H1 (cell line): ENCODE measurements around the gene MACROD2. TPM values are rescaled to one million over a fixed set of nuclear protein-coding genes. Genes with fewer than 3 reads are reported as not detected.

Source experiments
- CTCF ChIA-PET: fragments of 300-600 bp; sonication (Branson Sonifier 250); formaldehyde crosslinking; loops from one replicate; lab custom pipeline; 2021; ENCODE audit not compliant: partially characterized antibody; lab: Charles Lee
- POLR2A ChIA-PET: fragments of 300-600 bp; sonication (Branson Sonifier 250); formaldehyde crosslinking; loops from one replicate; lab custom pipeline; 2021; ENCODE audit warnings: inconsistent platforms; ENCODE audit not compliant: partially characterized antibody; lab: Charles Lee
- DNase-seq, 2 experiments: peaks; one replicate each; pipeline versions ENCODE4 v3.0.0 to v3.0.0-alpha.2; 2010 to 2022; ENCODE audit warnings: low spot score in 2 of 2, low read depth in 1 of 2, mixed read lengths in 1 of 2
- FAIRE-seq: peaks from 2 replicates; lab custom pipeline; 2011; peaks lifted over from hg19 to GRCh38; lab: Jason Lieb, UNC
- H2AFZ ChIP-seq: 2 replicates; pipeline ENCODE4 v1.8.1; 2012; ENCODE audit warnings: low read length, inconsistent platforms
- H2AK5ac ChIP-seq: 2 replicates; pipeline ENCODE4 v1.6.1; 2013; ENCODE audit warnings: low read depth, low read length
- H2BK120ac ChIP-seq: replicated peaks from 2 replicates; pipeline ENCODE3; 2013; ENCODE audit warnings: low read depth, low read length, inconsistent platforms
- H2BK12ac ChIP-seq: 2 replicates; pipeline ENCODE4 v1.6.1; 2013; ENCODE audit warnings: low read depth, low read length
- H2BK15ac ChIP-seq: 2 replicates; pipeline ENCODE4 v1.6.1; 2013; ENCODE audit warnings: low read length
- H2BK20ac ChIP-seq: 2 replicates; pipeline ENCODE4 v1.6.1; 2013; ENCODE audit warnings: low read length
- H2BK5ac ChIP-seq: 2 replicates; pipeline ENCODE4 v1.6.1; 2013; ENCODE audit warnings: low read depth, low read length
- H3K14ac ChIP-seq: 2 replicates; pipeline ENCODE4 v1.6.1; 2013; ENCODE audit warnings: inconsistent platforms; ENCODE audit not compliant: insufficient read length
- H3K18ac ChIP-seq: 2 replicates; pipeline ENCODE4 v1.6.1; 2013; ENCODE audit warnings: low read length; ENCODE audit errors: extremely low read depth
- H3K23ac ChIP-seq: 2 replicates; pipeline ENCODE4 v1.6.1; 2013; ENCODE audit warnings: inconsistent platforms; ENCODE audit not compliant: insufficient read length
- H3K23me2 ChIP-seq: 2 replicates; pipeline ENCODE4 v1.6.1; 2013; ENCODE audit warnings: low read depth, low read length
- H3K27ac ChIP-seq: 2 replicates; pipeline ENCODE4 v1.6.1; 2011; ENCODE audit warnings: low read depth, low read length, inconsistent platforms
- H3K27me3 ChIP-seq, 4 experiments: replicated peaks in 1 of 4; 1 replicate in 1 of 4; 2 replicates in 3 of 4; pipeline versions ENCODE4 v1.6.1 to v1.8.1; 2011 to 2013; ENCODE audit warnings: low read length in 3 of 4, mild to moderate bottlenecking in 3 of 4, inconsistent platforms in 2 of 4, mixed read lengths in 2 of 4, moderate library complexity in 1 of 4; ENCODE audit not compliant: control insufficient read depth in 3 of 4, insufficient read depth in 3 of 4; ENCODE audit errors: extremely low read depth in 1 of 4
- H3K36me3 ChIP-seq, 4 experiments: 2 replicates each; pipeline versions ENCODE4 v1.6.1 to v1.8.1; 2011 to 2013; ENCODE audit warnings: mild to moderate bottlenecking in 4 of 4, low read length in 3 of 4, moderate library complexity in 2 of 4, control low read depth in 1 of 4, inconsistent platforms in 1 of 4; ENCODE audit not compliant: insufficient read depth in 4 of 4, control insufficient read depth in 2 of 4
- H3K4ac ChIP-seq: replicated peaks from 2 replicates; pipeline ENCODE3; 2013; ENCODE audit warnings: low read length, low read depth, mixed read lengths, inconsistent platforms; ENCODE audit not compliant: insufficient read length
- H3K4me1 ChIP-seq, 4 experiments: replicated peaks in 1 of 4; 1 replicate in 1 of 4; 2 replicates in 3 of 4; pipeline versions ENCODE4 v1.6.1 to v1.8.1; 2011 to 2013; ENCODE audit warnings: low read length in 3 of 4, inconsistent platforms in 2 of 4, mixed read lengths in 1 of 4; ENCODE audit not compliant: insufficient read depth in 4 of 4, control insufficient read depth in 3 of 4
- H3K4me2 ChIP-seq, 2 experiments: 2 replicates each; pipeline versions ENCODE4 v1.6.1 to v1.8.1; 2011 to 2013; ENCODE audit warnings: low read depth in 2 of 2, low read length in 2 of 2, control low read depth in 1 of 2, inconsistent platforms in 1 of 2, mild to moderate bottlenecking in 1 of 2; ENCODE audit not compliant: insufficient read depth in 1 of 2
- H3K4me3 ChIP-seq, 4 experiments: fragments of 200-600, 300-600 bp in 1 of 4; sonication (generic), shearing (Covaris generic), sonication (Bioruptor Twin) in 1 of 4; 2 replicates each; pipeline versions ENCODE4 v1.5.1 to v1.8.1; 2011 to 2016; ENCODE audit warnings: low read length in 4 of 4, low read depth in 3 of 4, control low read depth in 2 of 4, inconsistent platforms in 2 of 4, mild to moderate bottlenecking in 2 of 4, mixed read lengths in 1 of 4, moderate library complexity in 1 of 4; ENCODE audit not compliant: insufficient read depth in 2 of 4; ENCODE audit errors: extremely low read depth in 1 of 4
- H3K56ac ChIP-seq: replicated peaks from 2 replicates; pipeline ENCODE3; 2013; ENCODE audit warnings: low read depth, mild to moderate bottlenecking, mixed read lengths, low read length, inconsistent platforms; ENCODE audit not compliant: insufficient read length
- H3K79me1 ChIP-seq: 2 replicates; pipeline ENCODE4 v1.6.1; 2013; ENCODE audit warnings: low read depth, low read length, control low read depth
- H3K79me2 ChIP-seq, 2 experiments: 2 replicates each; pipeline versions ENCODE4 v1.6.1 to v1.8.1; 2012 to 2013; ENCODE audit warnings: low read length in 2 of 2, mild to moderate bottlenecking in 2 of 2, inconsistent platforms in 1 of 2; ENCODE audit not compliant: insufficient read depth in 2 of 2, control insufficient read depth in 1 of 2
- H3K9ac ChIP-seq, 4 experiments: replicated peaks in 1 of 4; 1 replicate in 1 of 4; 2 replicates in 3 of 4; pipeline versions ENCODE4 v1.6.1 to v1.8.1; 2011 to 2013; ENCODE audit warnings: low read depth in 3 of 4, low read length in 3 of 4, control low read depth in 2 of 4, mild to moderate bottlenecking in 2 of 4, moderate library complexity in 2 of 4, inconsistent platforms in 1 of 4; ENCODE audit errors: extremely low read depth in 1 of 4
- H3K9me3 ChIP-seq, 2 experiments: 2 replicates each; pipeline versions ENCODE4 v1.6.1 to v1.8.1; 2012 to 2013; ENCODE audit warnings: mild to moderate bottlenecking in 2 of 2, moderate library complexity in 2 of 2, control low read depth in 1 of 2, inconsistent platforms in 1 of 2, low read depth in 1 of 2, low read length in 1 of 2, mixed read lengths in 1 of 2; ENCODE audit not compliant: insufficient read depth in 2 of 2
- H4K20me1 ChIP-seq, 2 experiments: replicated peaks in 1 of 2; 2 replicates each; pipeline versions ENCODE3 to v1.8.1; 2011 to 2013; ENCODE audit warnings: inconsistent platforms in 2 of 2, low read length in 2 of 2, mild to moderate bottlenecking in 1 of 2; ENCODE audit not compliant: insufficient read depth in 2 of 2, control insufficient read depth in 1 of 2
- H4K5ac ChIP-seq: 2 replicates; pipeline ENCODE4 v1.6.1; 2013; ENCODE audit warnings: low read length, low read depth, mixed read lengths, inconsistent platforms; ENCODE audit not compliant: insufficient read length
- H4K8ac ChIP-seq: 2 replicates; pipeline ENCODE4 v1.8.0; 2013; ENCODE audit warnings: mild to moderate bottlenecking, moderate library complexity, low read length, inconsistent platforms; ENCODE audit not compliant: insufficient read depth; ENCODE audit errors: extremely low read depth
- H4K91ac ChIP-seq: replicated peaks from 2 replicates; pipeline ENCODE3; 2013; ENCODE audit warnings: low read length, mixed read lengths, inconsistent platforms; ENCODE audit not compliant: insufficient read length
- BACH1 ChIP-seq: IDR thresholded peaks from 2 replicates; pipeline ENCODE4 v1.6.1; 2012; ENCODE audit warnings: low read length, improper control_type of control experiment
- EGR1 ChIP-seq: IDR thresholded peaks from 2 replicates; pipeline ENCODE4 v1.6.1; 2011; ENCODE audit warnings: low read depth, low read length, borderline replicate concordance
- EP300 ChIP-seq, 2 experiments: IDR thresholded peaks; 1 replicate in 1 of 2; 2 replicates in 1 of 2; pipeline ENCODE4 v1.6.1; 2011 to 2012; ENCODE audit warnings: low read depth in 2 of 2, low read length in 2 of 2, mild to moderate bottlenecking in 2 of 2, borderline replicate concordance in 1 of 2, inconsistent platforms in 1 of 2, moderate library complexity in 1 of 2
- FOSL1 ChIP-seq: IDR thresholded peaks from 2 replicates; pipeline ENCODE4 v1.6.1; 2011; ENCODE audit warnings: mild to moderate bottlenecking, low read depth, low read length, moderate library complexity; ENCODE audit not compliant: insufficient read depth
- KDM1A ChIP-seq: fragments of 200-600, 300-600 bp; sonication (generic); IDR thresholded peaks from 2 replicates; pipeline ENCODE4 v1.7.1; 2016; ENCODE audit warnings: mild to moderate bottlenecking, low read length, borderline replicate concordance
- KDM4A ChIP-seq: IDR thresholded peaks from one replicate; pipeline ENCODE4 v1.7.1; 2012; ENCODE audit warnings: low read depth, mild to moderate bottlenecking, moderate library complexity, low read length, inconsistent platforms; ENCODE audit not compliant: severe bottlenecking
- MAFK ChIP-seq: IDR thresholded peaks from 2 replicates; pipeline ENCODE4 v1.6.1; 2012; ENCODE audit warnings: low read depth, mild to moderate bottlenecking, improper control_type of control experiment, low read length
- NANOG ChIP-seq: IDR thresholded peaks from 2 replicates; pipeline ENCODE4 v1.6.1; 2011; ENCODE audit warnings: low read length, low read depth, mild to moderate bottlenecking, inconsistent platforms; ENCODE audit not compliant: insufficient read depth, poor library complexity, severe bottlenecking
- POU5F1 ChIP-seq: IDR thresholded peaks from 2 replicates; pipeline ENCODE4 v1.6.1; 2011; ENCODE audit warnings: low read depth, mild to moderate bottlenecking, low read length, moderate library complexity
- RNF2 ChIP-seq: fragments of 200-900, 300-1000 bp; sonication (generic); IDR thresholded peaks from 2 replicates; pipeline ENCODE4 v1.7.1; 2016; ENCODE audit warnings: borderline replicate concordance, low read depth, mild to moderate bottlenecking, antibody characterized with exemption, low read length; ENCODE audit not compliant: poor library complexity, severe bottlenecking; ENCODE audit errors: missing control alignments
- SP4 ChIP-seq: IDR thresholded peaks from 2 replicates; pipeline ENCODE4 v1.6.1; 2012; ENCODE audit warnings: low read length, inconsistent platforms
- whole genome bisulfite sequencing, 2 experiments: shearing (Covaris generic) in 1 of 2; methylation state at CpG; one replicate each; pipeline versions ENCODE4 v1.1.6 to v1.1.7; 2013 to 2015; ENCODE audit warnings: low lambda C conversion rate in 2 of 2, mixed read lengths in 2 of 2, inconsistent platforms in 1 of 2, low coverage in 1 of 2, missing lambda C conversion rate in 1 of 2; ENCODE audit not compliant: insufficient replicate concordance in 2 of 2, insufficient coverage in 1 of 2, insufficient read length in 1 of 2; ENCODE audit errors: extremely low coverage in 1 of 2, missing lambda C conversion rate in 1 of 2; 5-methylcytosine and 5-hydroxymethylcytosine counted together
- polyA plus RNA-seq, 7 experiments: library from polyadenylated mRNA; depleted of rRNA in 3 of 7; stranded (reverse) in 5 of 7; unstranded in 2 of 7; fragments of >200 nt in 5 of 7; fragments of 200-250 nt in 2 of 7; gene quantifications; 1 replicate in 5 of 7; 2 replicates in 1 of 7; 4 replicates in 1 of 7; pipeline versions ENCODE4 v1.2.1 to v1.2.3, GENCODE V29; 2011 to 2013; ENCODE audit warnings: missing spikeins in 2 of 7, mixed read lengths in 2 of 7
- total RNA-seq: library from RNA; stranded (reverse); fragmentation: NEBNext Ultra II Directional; extraction: Animal tissue kit (Norgen Biotek cat#: 25700); gene quantifications from 2 replicates; pipeline ENCODE4 v1.2.1, GENCODE V29; 2021

The MACROD2 gene
- total and polyA plus RNA-seq, 2 of the 8 experiments (the other 6 are each of a cell fraction or from before 2014, with no cell fraction given), result 0.70 to 3.9 TPM

DNA sequence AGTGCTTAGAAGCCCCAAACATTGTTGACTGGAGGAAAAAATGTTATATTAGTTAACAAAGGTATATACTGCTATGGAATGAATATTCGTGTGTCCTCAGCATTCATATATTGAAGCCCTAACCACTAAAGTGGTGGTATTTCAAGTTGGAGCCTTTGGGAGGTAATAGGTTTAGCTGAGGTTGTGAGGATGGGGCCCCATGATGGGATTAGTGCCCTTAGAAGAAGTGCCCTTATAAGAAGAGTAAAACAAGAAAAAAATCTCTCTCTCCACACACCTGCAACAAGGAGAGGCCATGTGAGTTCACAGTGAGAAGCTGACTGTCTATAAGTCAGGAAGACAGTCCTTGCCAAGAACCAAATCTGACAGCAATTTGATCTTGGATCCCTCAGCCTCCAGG lies 1103.8 kb downstream of the MACROD2 start:
- H3K4ac ChIP-seq, result no peak overlapping the region
- no peak overlapping the region for H3K56ac ChIP-seq
- H3K14ac ChIP-seq, result no peak overlapping the region
- H4K20me1 ChIP-seq, result no peaks in the 10 kb centered on the region
- H2BK5ac ChIP-seq, result no peak overlapping the region
- FAIRE-seq, result no peak
- H3K4me1 ChIP-seq, result no peaks in the 10 kb centered on the region
- H3K36me3 ChIP-seq, result no peaks in the 10 kb centered on the region
- no peak overlapping the region for H2BK120ac ChIP-seq
- H3K23me2 ChIP-seq, result no peaks in the 10 kb centered on the region
- H3K23ac ChIP-seq, result no peak overlapping the region
- no peak overlapping the region for H3K4me3 ChIP-seq
- no peak overlapping the region for H4K91ac ChIP-seq
- no peaks in the 10 kb centered on the region for H3K79me1 ChIP-seq
- H3K9me3 ChIP-seq, result no peaks in the 10 kb centered on the region
- H4K8ac ChIP-seq, result no peak overlapping the region
- no peak overlapping the region for H3K27ac ChIP-seq
- no peak overlapping the region for H2AK5ac ChIP-seq
- no peak for TF ChIP-seq KDM4A
- TF ChIP-seq EP300 (IDR thresholded peaks at IDR 0.05; ENCODE audit: borderline replicate concordance in 1 of 2, low read depth in 2 of 2, low read length in 2 of 2), result no peak
- TF ChIP-seq BACH1, result no peak
- TF ChIP-seq MAFK, result no peak
- TF ChIP-seq SP4, result no peak
- TF ChIP-seq POU5F1, result no peak
- no peak for TF ChIP-seq RNF2
- TF ChIP-seq NANOG, result no peak
- TF ChIP-seq EGR1, result no peak
- TF ChIP-seq KDM1A, result no peak
- TF ChIP-seq FOSL1, result no peak
- H3K27me3 ChIP-seq, result no peaks in the 10 kb centered on the region
- H3K4me2 ChIP-seq, result no peak overlapping the region
- no peak for DNase-seq
- no peak overlapping the region for H2BK12ac ChIP-seq
- no peak overlapping the region for H2AFZ ChIP-seq
- POLR2A ChIA-PET, result no interaction called here
- CTCF ChIA-PET, result no interaction called here
- no peak overlapping the region for H3K18ac ChIP-seq
- no peak overlapping the region for H4K5ac ChIP-seq
- H3K79me2 ChIP-seq, result no peaks in the 10 kb centered on the region
- H3K9ac ChIP-seq, result no peak overlapping the region
- no peak overlapping the region for H2BK20ac ChIP-seq
- 100% methylated on average over 1 of the region's 1 CpG; no CpG with 5 or more reads in 1 of the 2 experiments for WGBS, 2 experiments
- H2BK15ac ChIP-seq, result no peak overlapping the region
